ENCODE measurements around the gene PLEKHH1.

PLEKHH1 gene

GRCh38 chr14:67570453-67570852 lies 37.4 kb downstream of the PLEKHH1 start:
- Mint-ChIP-seq H3K27ac (no peak overlapping the region), H3K27me3 (peaks cover 4 to 5% of the 10 kb centered on the region in 2 donors), H3K9me3 (no peaks in the 10 kb centered on the region), H3K4me1 (peaks cover 0 to 4% of the 10 kb centered on the region in 2 donors), H3K36me3 (no peaks in the 10 kb centered on the region), H3K4me3 (no peak overlapping the region)
- DNase-seq = no peak
- ATAC-seq (replicated peaks) = no peak

GRCh38 chr14:67571275-67571990 lies 38.3 kb downstream of the PLEKHH1 start:
- H3K36me3 Mint-ChIP-seq = no peaks in the 10 kb centered on the region
- peak; percentile 44 for DNase-seq
- peaks cover 0 to 4% of the 10 kb centered on the region in 2 donors for H3K4me1 Mint-ChIP-seq
- H3K9me3 Mint-ChIP-seq = no peaks in the 10 kb centered on the region
- ATAC-seq (replicated peaks) = peak; percentile 94 to 97
- H3K4me3 Mint-ChIP-seq = no peak overlapping the region
- peaks cover 4 to 5% of the 10 kb centered on the region in 2 donors for H3K27me3 Mint-ChIP-seq
- no peak overlapping the region for H3K27ac Mint-ChIP-seq

DNA sequence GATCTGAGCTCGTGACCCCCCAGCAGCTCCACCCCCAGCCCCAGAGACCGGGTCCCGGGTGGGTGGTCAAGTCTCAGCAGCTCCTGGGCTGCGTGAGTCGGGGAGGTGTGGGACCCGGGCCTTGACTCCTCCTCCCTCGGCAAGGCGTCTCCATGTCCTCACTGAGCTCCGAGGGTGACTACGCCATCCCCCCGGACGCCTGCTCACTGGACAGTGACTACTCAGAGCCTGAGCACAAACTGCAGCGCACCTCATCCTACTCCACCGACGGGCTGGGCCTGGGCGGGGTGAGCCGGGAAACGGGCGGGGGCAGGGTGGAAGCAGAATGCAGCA lies 38.9 kb downstream of the PLEKHH1 start:
- Mint-ChIP-seq H3K27me3 (peaks cover 4 to 5% of the 10 kb centered on the region in 2 donors), H3K9me3 (no peaks in the 10 kb centered on the region), H3K36me3 (no peaks in the 10 kb centered on the region), H3K27ac (no peak overlapping the region), H3K4me1 (peaks cover 0 to 4% of the 10 kb centered on the region in 2 donors), H3K4me3 (no peak overlapping the region)
- DNase-seq (no peak), ATAC-seq (replicated peaks) (no peak)

- DNase-seq = no peak
- H3K27ac Mint-ChIP-seq = no peak overlapping the region
- no peak overlapping the region for H3K4me3 Mint-ChIP-seq
- ATAC-seq (replicated peaks) = no peak
- H3K9me3 Mint-ChIP-seq = no peaks in the 10 kb centered on the region
- H3K27me3 Mint-ChIP-seq = peaks cover 4 to 5% of the 10 kb centered on the region in 2 donors
- H3K36me3 Mint-ChIP-seq = no peaks in the 10 kb centered on the region
- peaks cover 0 to 4% of the 10 kb centered on the region in 2 donors for H3K4me1 Mint-ChIP-seq
These were observed 39.5 kb downstream of the PLEKHH1 start for GRCh38 chr14:67572608-67573007.

GRCh38 chr14:67573228-67574010 lies 40.3 kb downstream of the PLEKHH1 start:
- ATAC-seq (replicated peaks) = no peak

DNA sequence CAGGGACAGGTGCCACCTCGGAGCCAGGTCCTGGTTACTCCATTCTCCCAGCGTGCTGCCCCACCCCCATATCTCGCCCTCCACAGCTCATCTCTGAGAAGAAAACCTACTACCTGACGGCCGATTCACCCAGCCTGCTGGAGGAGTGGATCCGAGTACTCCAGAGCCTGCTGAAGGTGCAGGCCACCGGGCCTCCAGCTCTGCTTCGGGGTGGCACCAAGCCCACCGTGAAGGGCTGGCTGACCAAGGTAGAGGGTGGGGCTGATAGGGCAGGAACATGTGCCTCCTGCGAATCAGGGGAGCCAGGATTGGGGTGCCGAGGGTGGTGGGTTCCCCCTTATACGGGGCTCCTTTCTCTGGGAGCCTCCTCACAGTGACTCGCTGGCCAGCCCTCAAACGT lies 41.1 kb downstream of the PLEKHH1 start:
- ATAC-seq (replicated peaks) (no peak), DNase-seq (no peak)
- H3K4me1 Mint-ChIP-seq = peaks cover 0 to 4% of the 10 kb centered on the region in 2 donors
- no peaks in the 10 kb centered on the region for H3K9me3 Mint-ChIP-seq
- H3K27me3 Mint-ChIP-seq = peaks cover 4 to 5% of the 10 kb centered on the region in 2 donors
- no peak overlapping the region for H3K4me3 Mint-ChIP-seq
- no peak overlapping the region for H3K27ac Mint-ChIP-seq
- H3K36me3 Mint-ChIP-seq = no peaks in the 10 kb centered on the region

More at GRCh38 chr14:67573228-67574010, 40.3 kb downstream of the PLEKHH1 start:
- peaks cover 4 to 5% of the 10 kb centered on the region in 2 donors for H3K27me3 Mint-ChIP-seq
- no peaks in the 10 kb centered on the region for H3K36me3 Mint-ChIP-seq
- no peaks in the 10 kb centered on the region for H3K9me3 Mint-ChIP-seq
- peaks cover 0 to 4% of the 10 kb centered on the region in 2 donors for H3K4me1 Mint-ChIP-seq
- no peak for DNase-seq
- no peak overlapping the region for H3K27ac Mint-ChIP-seq
- no peak overlapping the region for H3K4me3 Mint-ChIP-seq

- peaks cover 0 to 7% of the 10 kb centered on the region in 2 donors for H3K4me1 Mint-ChIP-seq
- no peak overlapping the region for H3K27ac Mint-ChIP-seq
- no peaks in the 10 kb centered on the region for H3K9me3 Mint-ChIP-seq
- no peak overlapping the region for H3K4me3 Mint-ChIP-seq
- no peaks in the 10 kb centered on the region for H3K36me3 Mint-ChIP-seq
- DNase-seq (no peak), ATAC-seq (replicated peaks) (no peak)
- H3K27me3 Mint-ChIP-seq = peaks cover 4 to 5% of the 10 kb centered on the region in 2 donors
These were observed 41.7 kb downstream of the PLEKHH1 start for GRCh38 chr14:67574806-67575205.

DNA sequence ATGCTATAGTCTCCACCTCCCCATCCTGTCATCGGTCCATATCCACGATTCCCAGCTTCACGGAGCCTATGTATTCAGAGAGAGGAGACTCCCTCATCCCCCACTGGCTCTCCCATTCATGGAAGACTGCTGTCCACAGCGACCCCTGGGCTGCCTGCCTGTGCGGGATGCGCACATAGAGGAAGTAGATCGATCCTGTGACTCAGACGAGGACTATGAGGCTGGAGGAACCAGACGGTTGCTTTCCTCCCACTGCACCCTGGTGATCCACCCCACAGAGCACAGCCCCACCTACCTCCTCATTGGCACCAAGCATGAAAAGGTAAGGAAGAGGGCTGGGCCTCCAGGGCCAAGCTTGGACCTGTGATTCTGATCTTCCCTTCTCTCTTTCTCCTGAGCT lies 42.6 kb downstream of the PLEKHH1 start:
- H3K4me3 Mint-ChIP-seq = no peak overlapping the region
- no peak overlapping the region for H3K27ac Mint-ChIP-seq
- H3K9me3 Mint-ChIP-seq = no peaks in the 10 kb centered on the region
- ATAC-seq (replicated peaks) = peak; percentile 53 to 55
- peaks cover 0 to 7% of the 10 kb centered on the region in 2 donors for H3K4me1 Mint-ChIP-seq
- H3K36me3 Mint-ChIP-seq = no peaks in the 10 kb centered on the region
- peaks cover 0 to 5% of the 10 kb centered on the region in 2 donors for H3K27me3 Mint-ChIP-seq
- DNase-seq = no peak

DNA sequence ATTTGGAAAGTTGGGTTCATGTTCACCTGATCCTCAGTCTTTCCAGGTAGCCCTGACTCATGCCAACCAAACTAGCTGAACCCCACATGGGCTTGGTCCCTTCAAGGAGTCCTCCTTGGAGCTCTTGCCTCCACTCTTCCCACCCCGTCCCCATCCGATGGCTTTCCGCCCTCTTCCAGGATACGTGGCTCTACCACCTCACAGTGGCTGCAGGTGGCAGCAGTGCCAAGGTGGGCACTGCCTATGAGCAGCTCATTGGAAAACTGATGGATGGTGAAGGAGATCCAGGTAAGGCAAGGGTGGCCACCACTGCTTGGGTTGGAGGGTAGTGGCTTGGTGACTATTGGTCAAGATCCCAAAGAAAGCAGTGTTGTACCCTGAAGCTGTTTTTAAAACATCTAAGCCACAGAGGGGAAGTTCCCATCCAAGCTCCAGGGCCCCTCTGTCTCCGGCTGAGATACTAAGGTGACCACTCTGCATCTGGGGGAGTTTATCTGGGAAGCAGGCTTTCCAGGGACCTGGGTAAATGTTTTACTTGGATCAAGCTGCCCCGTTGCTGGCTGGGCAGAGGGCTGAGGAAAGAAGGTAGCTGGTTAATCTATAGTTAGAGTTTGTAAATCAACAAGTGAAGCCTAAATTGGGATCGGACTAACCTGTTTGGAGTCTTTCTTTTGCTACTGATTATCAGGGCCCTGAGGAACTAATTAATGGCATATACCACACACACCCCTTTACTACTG lies 43.3 kb downstream of the PLEKHH1 start:
- Mint-ChIP-seq H3K36me3 (no peaks in the 10 kb centered on the region), H3K4me1 (peaks cover 0 to 4% of the 10 kb centered on the region in 2 donors), H3K9me3 (no peaks in the 10 kb centered on the region), H3K4me3 (no peak overlapping the region), H3K27ac (no peak overlapping the region), H3K27me3 (peaks cover 0 to 2% of the 10 kb centered on the region in 2 donors)
- ATAC-seq (replicated peaks) (no peak), DNase-seq (no peak)

- ATAC-seq (replicated peaks) (no peak), DNase-seq (no peak)
- Mint-ChIP-seq H3K9me3 (no peaks in the 10 kb centered on the region), H3K4me1 (peaks cover 0 to 3% of the 10 kb centered on the region in 2 donors), H3K27ac (no peak overlapping the region), H3K27me3 (no peaks in the 10 kb centered on the region), H3K4me3 (no peak overlapping the region), H3K36me3 (no peaks in the 10 kb centered on the region)
These were observed 44.2 kb downstream of the PLEKHH1 start for GRCh38 chr14:67577181-67577808.

DNA sequence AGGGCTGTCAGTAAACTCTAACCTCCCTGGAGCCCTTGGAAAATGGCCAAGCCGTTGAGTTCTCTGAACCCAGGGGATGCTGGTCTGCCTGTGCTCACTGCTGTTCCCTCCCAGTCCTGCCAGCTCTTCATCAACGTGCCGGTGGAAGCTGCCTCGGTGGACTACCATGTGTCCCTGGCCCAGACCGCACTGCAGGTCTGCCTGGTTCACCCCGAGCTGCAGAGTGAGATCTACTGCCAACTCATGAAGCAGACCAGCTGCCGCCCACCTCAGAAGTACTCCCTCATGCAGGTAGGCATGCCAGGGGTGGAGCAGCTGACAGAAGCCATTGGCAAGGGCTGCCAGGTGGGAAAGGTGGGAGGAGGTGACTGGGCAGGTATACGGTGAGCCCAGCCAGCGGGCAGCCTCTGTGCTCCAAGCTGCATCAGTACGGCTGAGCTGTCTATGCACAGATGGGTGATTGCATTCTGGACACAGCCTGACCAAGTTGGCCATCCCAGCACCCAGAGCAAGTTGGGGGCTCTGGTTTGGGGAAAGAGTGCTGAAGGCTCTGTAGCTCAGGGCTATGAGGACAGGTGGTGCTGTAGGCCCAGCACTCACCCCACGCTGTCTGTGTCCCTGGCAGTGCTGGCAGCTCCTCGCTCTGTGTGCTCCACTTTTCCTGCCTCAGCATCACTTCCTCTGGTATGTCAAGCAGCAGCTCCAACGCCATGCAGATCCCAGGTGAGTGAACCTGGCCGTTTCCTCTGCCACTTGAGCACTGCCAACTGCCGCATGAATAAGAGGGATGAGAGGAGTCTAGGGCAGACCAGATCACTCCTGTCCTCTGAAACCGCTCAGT lies 45.0 kb downstream of the PLEKHH1 start:
- no peak for DNase-seq
- Mint-ChIP-seq H3K4me3 (no peak overlapping the region), H3K27ac (no peak overlapping the region), H3K9me3 (no peaks in the 10 kb centered on the region), H3K36me3 (no peaks in the 10 kb centered on the region), H3K27me3 (no peaks in the 10 kb centered on the region), H3K4me1 (peaks cover 0 to 3% of the 10 kb centered on the region in 2 donors)
- ATAC-seq (replicated peaks) = no peak

DNA sequence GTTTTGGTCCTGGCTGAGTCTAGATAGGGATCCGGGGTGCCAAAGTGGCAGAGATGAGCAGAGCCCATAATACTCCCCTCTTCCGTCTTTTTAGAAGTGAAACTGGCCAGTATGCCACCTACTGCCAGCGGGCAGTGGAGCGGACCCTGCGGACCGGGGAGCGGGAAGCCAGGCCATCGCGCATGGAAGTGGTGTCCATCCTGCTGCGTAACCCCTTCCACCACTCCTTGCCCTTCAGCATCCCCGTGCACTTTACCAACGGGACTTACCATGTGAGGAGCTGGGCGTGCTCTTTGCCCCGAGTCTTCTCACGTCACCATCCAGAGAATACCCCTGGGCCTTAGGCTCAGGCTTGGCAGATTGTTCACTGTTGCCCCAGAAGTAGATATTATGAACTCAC lies 46.0 kb downstream of the PLEKHH1 start:
- peaks cover 0 to 3% of the 10 kb centered on the region in 2 donors for H3K4me1 Mint-ChIP-seq
- H3K27ac Mint-ChIP-seq = no peak overlapping the region
- H3K36me3 Mint-ChIP-seq = no peaks in the 10 kb centered on the region
- no peaks in the 10 kb centered on the region for H3K9me3 Mint-ChIP-seq
- H3K27me3 Mint-ChIP-seq = no peaks in the 10 kb centered on the region
- ATAC-seq (replicated peaks) (no peak), DNase-seq (no peak)
- no peak overlapping the region for H3K4me3 Mint-ChIP-seq

DNA sequence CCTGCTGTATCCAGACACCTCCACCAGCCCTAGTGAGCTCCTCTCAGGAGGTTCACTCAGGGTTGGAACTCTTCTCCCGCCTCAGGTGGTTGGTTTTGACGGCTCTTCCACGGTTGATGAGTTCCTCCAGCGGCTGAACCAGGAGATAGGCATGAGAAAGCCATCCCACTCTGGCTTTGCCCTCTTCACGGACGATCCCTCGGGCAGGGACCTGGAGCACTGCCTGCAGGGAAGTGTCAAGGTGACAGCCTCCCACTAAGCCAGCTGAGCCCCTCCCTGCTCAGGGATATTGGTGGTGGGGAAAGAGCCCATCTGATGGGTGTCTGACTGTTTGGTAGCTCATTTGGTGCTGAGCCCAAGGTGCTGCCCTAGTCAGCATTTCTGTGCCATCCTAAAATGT lies 46.5 kb downstream of the PLEKHH1 start:
- DNase-seq (no peak), ATAC-seq (replicated peaks) (no peak)
- Mint-ChIP-seq H3K27me3 (no peaks in the 10 kb centered on the region), H3K36me3 (no peaks in the 10 kb centered on the region), H3K27ac (no peak overlapping the region), H3K4me1 (peaks cover 0 to 3% of the 10 kb centered on the region in 2 donors), H3K4me3 (no peak overlapping the region), H3K9me3 (no peaks in the 10 kb centered on the region)
